HepG2 (cell line): Measurements from ENCODE around the gene ARHGAP33. TPM values are rescaled to one million over a fixed set of nuclear protein-coding genes. Genes with fewer than 3 reads are reported as not detected.

ENCODE experiments used
- BRD4 ChIP-seq: sonication (generic); formaldehyde crosslinking; IDR thresholded peaks from 2 replicates; pipeline ENCODE4 v1.4.0; 2020; ENCODE audit warnings: missing genetic modification reagents
- FOSL1 ChIP-seq: sonication (generic); formaldehyde crosslinking; IDR thresholded peaks from 2 replicates; pipeline ENCODE4 v1.9.0; 2021; ENCODE audit warnings: missing genetic modification reagents, borderline replicate concordance
- JDP2 ChIP-seq: sonication (generic); formaldehyde crosslinking; IDR thresholded peaks from 2 replicates; pipeline ENCODE4 v1.8.1; 2022; ENCODE audit warnings: missing genetic modification reagents, borderline replicate concordance
- KLF15 ChIP-seq: sonication (generic); formaldehyde crosslinking; IDR thresholded peaks from 2 replicates; pipeline ENCODE4 v1.8.1; 2023; ENCODE audit warnings: borderline replicate concordance, mild to moderate bottlenecking, inconsistent platforms, missing genetic modification reagents, mixed read lengths
- NFAT5 ChIP-seq: sonication (generic); formaldehyde crosslinking; IDR thresholded peaks from 2 replicates; pipeline ENCODE4 v1.4.0; 2020; ENCODE audit warnings: missing genetic modification reagents
- NFE2L1 ChIP-seq: sonication (generic); formaldehyde crosslinking; IDR thresholded peaks from 2 replicates; pipeline ENCODE4 v1.4.0; 2020; ENCODE audit warnings: missing genetic modification reagents, mild to moderate bottlenecking, borderline replicate concordance
- NR2F2 ChIP-seq: IDR thresholded peaks from 2 replicates; pipeline ENCODE4 v1.6.1; 2012; ENCODE audit warnings: low read depth, inconsistent platforms, borderline replicate concordance
- PCBP1 ChIP-seq: fragments of 200-400 bp; formaldehyde crosslinking; IDR thresholded peaks from 2 replicates; pipeline ENCODE4 v1.6.1; 2017; ENCODE audit warnings: mild to moderate bottlenecking, low read depth, low read length, borderline replicate concordance
- PLRG1 ChIP-seq: fragments of 450-650 bp; conservative IDR thresholded peaks from 2 replicates; pipeline ENCODE4 v1.6.1; 2016
- SCMH1 ChIP-seq: sonication (generic); formaldehyde crosslinking; IDR thresholded peaks from 2 replicates; pipeline ENCODE4 v1.9.0; 2021; ENCODE audit warnings: missing genetic modification reagents, mild to moderate bottlenecking, borderline replicate concordance
- SMAD3 ChIP-seq: sonication (generic); formaldehyde crosslinking; IDR thresholded peaks from 2 replicates; pipeline ENCODE4 v1.4.0; 2020; ENCODE audit warnings: missing genetic modification reagents
- SNAPC2 ChIP-seq: sonication (generic); formaldehyde crosslinking; IDR thresholded peaks from 2 replicates; pipeline ENCODE4 v1.8.1; 2022; ENCODE audit warnings: mild to moderate bottlenecking, missing genetic modification reagents
- SUZ12 ChIP-seq: fragments of 150-350 bp; IDR thresholded peaks from 2 replicates; pipeline ENCODE4 v1.6.1; 2014; ENCODE audit warnings: low read depth, low read length
- TAF15 ChIP-seq: fragments of 200-400 bp; formaldehyde crosslinking; IDR thresholded peaks from one replicate; pipeline ENCODE4 v1.6.1; 2018; ENCODE audit warnings: mild to moderate bottlenecking, low read depth, low read length; ENCODE audit not compliant: poor library complexity, severe bottlenecking
- TCF7L2 ChIP-seq: IDR thresholded peaks from 2 replicates; pipeline ENCODE4 v1.6.1; 2011; ENCODE audit warnings: mild to moderate bottlenecking, low read depth, low read length, moderate library complexity
- TOE1 ChIP-seq: sonication (generic); formaldehyde crosslinking; IDR thresholded peaks from 2 replicates; pipeline ENCODE4 v1.4.0; 2020; ENCODE audit warnings: mild to moderate bottlenecking, missing genetic modification reagents
- ZBTB21 ChIP-seq: sonication (generic); formaldehyde crosslinking; IDR thresholded peaks from 2 replicates; pipeline ENCODE4 v1.4.0; 2020; ENCODE audit warnings: missing genetic modification reagents
- ZBTB25 ChIP-seq: IDR thresholded peaks from 2 replicates; pipeline ENCODE4 v1.6.1; 2018; ENCODE audit warnings: missing genetic modification reagents
- ZBTB3 ChIP-seq: sonication (generic); formaldehyde crosslinking; IDR thresholded peaks from 2 replicates; pipeline ENCODE4 v1.4.0; 2020; ENCODE audit warnings: low read depth, mild to moderate bottlenecking, moderate library complexity, missing genetic modification reagents, borderline replicate concordance
- ZBTB38 ChIP-seq: sonication (generic); formaldehyde crosslinking; IDR thresholded peaks from 2 replicates; pipeline ENCODE4 v1.5.1; 2020; ENCODE audit warnings: mild to moderate bottlenecking, missing genetic modification reagents
- ZBTB7A ChIP-seq: sonication (generic); formaldehyde crosslinking; IDR thresholded peaks from 2 replicates; pipeline ENCODE4 v1.8.0; 2022; ENCODE audit warnings: mild to moderate bottlenecking, missing genetic modification reagents
- ZNF382 ChIP-seq: sonication (generic); formaldehyde crosslinking; IDR thresholded peaks from 2 replicates; pipeline ENCODE4 v1.5.0; 2020; ENCODE audit warnings: missing genetic modification reagents, mild to moderate bottlenecking, borderline replicate concordance
- ZNF761 ChIP-seq: sonication (generic); formaldehyde crosslinking; conservative IDR thresholded peaks from 2 replicates; pipeline ENCODE4 v1.4.0; 2020; ENCODE audit warnings: mild to moderate bottlenecking, missing genetic modification reagents
- polyA plus RNA-seq, 8 experiments: library from polyadenylated mRNA; depleted of rRNA in 3 of 8; stranded (reverse) in 7 of 8; unstranded in 1 of 8; fragments of >200 nt; fragmentation: Illumina TruSeq in 4 of 8; extraction: Trizol in 4 of 8; gene quantifications; 2 replicates each; pipeline versions ENCODE4 v1.2.1 to v1.2.3, GENCODE V29; 2011 to 2016; ENCODE audit warnings: low read depth in 4 of 8, missing spikeins in 1 of 8, mixed read lengths in 1 of 8; ENCODE audit not compliant: insufficient read depth in 1 of 8
- total RNA-seq, 5 experiments: library from RNA; depleted of rRNA; stranded (reverse); fragments of >200 nt; fragmentation: Illumina TruSeq; extraction: Trizol; gene quantifications; 2 replicates each; pipeline ENCODE4 v1.2.3, GENCODE V29; 2016; ENCODE audit warnings: low read depth in 1 of 5

ARHGAP33 gene
- total and polyA plus RNA-seq, 2 of the 13 experiments (the other 11 are each of a cell fraction or from before 2014, with no cell fraction given): 1.3 to 2.7 TPM

GRCh38 chr19:35740423-35741202 lies 34.8 kb upstream of the ARHGAP33 start (continued):
- TF ChIP-seq NR2F2 (peak; percentile 39; the same call in 1 of the 2 replicates), PCBP1 (no peak), ZBTB25 (CRISPR knock-in tag) (peak; percentile 47; the same call in 1 of the 2 replicates), SNAPC2 (peak; percentile 55; the same call in 1 of the 2 replicates), TCF7L2 (no peak), TOE1 (CRISPR knock-in tag) (no peak), NFAT5 (CRISPR knock-in tag) (no peak), ZNF382 (CRISPR knock-in tag) (no peak), ZBTB3 (CRISPR knock-in tag) (no peak), JDP2 (no peak), BRD4 (CRISPR knock-in tag) (no peak), FOSL1 (CRISPR knock-in tag) (no peak), KLF15 (CRISPR knock-in tag) (0 out of 2 replicates have a peak, but pooled peaks have one; percentile 73), ZBTB21 (CRISPR knock-in tag) (no peak), PLRG1 (no peak), NFE2L1 (CRISPR knock-in tag) (peak; percentile 68; the same call in 1 of the 2 replicates), TAF15 (no peak), ZBTB7A (CRISPR knock-in tag) (no peak), SCMH1 (CRISPR knock-in tag) (no peak), SUZ12 (no peak), ZBTB38 (no peak; the same call in 1 of the 2 replicates), SMAD3 (CRISPR knock-in tag) (no peak), ZNF761 (CRISPR knock-in tag) (no peak; the same call in 1 of the 2 replicates)
